Head of caudate nucleus (tissue), 42 donors: Measurements from ENCODE around the gene MYO18A.
"Not testable (repeated sequence)": the region's sequence is repeated elsewhere in the genome, so short reads cannot be mapped to it uniquely, and the experiment has no call there.

ENCODE experiments used
- DNase-seq, 42 donors: peaks; one replicate each; pipeline versions ENCODE4 v3.0.0 to v3.0.0-alpha.2; 2020 to 2021; ENCODE audit warnings: mixed read lengths in 7 of 42
- intact Hi-C: fragments of 100-400 bp; cut with DNase I; formaldehyde crosslinking; loops from one replicate; pipeline ENCODE4 v1.15.0; 2022

The MYO18A gene

DNA sequence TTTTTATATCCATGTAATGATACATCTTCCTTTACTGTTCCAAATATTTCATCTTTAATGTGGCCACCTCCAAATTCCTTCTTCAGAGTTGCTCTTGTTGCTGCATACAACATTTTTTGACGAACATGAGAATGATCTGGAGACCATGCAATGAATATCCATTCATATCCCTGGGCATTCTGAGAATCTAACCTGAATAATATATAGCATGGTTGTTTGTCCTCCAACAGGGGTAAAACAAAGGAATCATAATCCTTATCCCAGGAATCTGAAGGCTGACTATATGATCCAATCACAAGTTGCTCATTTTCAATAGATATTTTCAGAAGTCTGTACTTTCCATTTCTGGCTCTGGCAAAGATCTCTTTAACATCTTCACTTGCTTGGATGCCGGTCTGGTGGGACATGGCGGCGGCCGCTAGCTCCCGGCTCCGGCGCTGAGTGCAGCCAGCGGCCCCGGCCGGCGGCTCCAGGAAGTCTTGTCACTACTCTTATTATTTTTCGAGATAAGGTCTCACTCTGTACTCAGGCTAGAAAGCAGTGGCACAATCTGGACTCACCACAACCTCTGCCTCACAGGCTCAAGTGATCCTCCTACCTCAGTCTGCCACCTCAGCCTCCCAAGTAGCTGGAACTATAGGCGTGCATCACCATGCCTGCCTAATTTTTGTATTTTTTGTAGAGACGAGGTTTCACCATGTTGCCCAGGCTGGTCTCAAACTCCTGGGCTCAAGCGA, 24.0 kb upstream of the MYO18A start:
- intact Hi-C loops = not testable (repeated sequence)
- peak in 5 of 42 donors; percentile 12 to 33 (median 23) for DNase-seq

DNA sequence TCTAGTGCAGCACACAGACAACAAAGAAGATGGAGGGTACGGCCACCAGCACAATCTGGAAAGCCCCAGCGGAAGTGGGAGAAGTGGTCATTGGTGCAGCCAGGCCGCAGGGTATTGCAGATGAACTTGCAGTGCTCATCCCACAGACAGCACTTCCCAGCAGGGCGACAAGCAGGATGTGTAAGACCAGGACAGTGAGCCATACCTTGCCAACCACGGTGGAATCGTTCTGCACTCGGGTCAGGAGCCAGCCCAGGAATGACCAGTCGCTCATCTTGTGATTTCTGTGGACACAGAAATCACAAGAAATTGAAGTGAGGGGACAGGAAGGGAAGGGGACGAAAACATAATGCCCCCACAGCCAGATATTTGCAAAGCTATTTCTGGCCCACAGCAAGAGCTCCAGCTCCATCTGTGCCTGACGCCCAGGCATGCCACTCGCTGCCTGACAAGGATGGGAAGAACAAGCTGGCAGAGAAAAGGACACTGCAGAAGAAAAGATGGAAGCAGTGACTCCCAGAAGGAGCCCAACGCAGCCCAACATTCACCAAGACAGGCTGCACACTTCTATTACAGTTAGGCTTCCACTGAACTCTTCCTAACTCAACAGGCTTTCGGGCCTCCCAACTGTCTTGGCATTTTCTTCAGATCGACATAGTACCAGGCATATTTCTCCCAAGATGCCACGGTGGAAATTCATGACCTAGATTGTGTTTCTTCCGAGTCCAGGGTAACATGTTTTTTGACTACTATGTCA, 17.5 kb upstream of the MYO18A start:
- DNase-seq = peak in 4 of 42 donors; percentile 4 to 37 (median 22)
- intact Hi-C loops = no loop called here

DNA sequence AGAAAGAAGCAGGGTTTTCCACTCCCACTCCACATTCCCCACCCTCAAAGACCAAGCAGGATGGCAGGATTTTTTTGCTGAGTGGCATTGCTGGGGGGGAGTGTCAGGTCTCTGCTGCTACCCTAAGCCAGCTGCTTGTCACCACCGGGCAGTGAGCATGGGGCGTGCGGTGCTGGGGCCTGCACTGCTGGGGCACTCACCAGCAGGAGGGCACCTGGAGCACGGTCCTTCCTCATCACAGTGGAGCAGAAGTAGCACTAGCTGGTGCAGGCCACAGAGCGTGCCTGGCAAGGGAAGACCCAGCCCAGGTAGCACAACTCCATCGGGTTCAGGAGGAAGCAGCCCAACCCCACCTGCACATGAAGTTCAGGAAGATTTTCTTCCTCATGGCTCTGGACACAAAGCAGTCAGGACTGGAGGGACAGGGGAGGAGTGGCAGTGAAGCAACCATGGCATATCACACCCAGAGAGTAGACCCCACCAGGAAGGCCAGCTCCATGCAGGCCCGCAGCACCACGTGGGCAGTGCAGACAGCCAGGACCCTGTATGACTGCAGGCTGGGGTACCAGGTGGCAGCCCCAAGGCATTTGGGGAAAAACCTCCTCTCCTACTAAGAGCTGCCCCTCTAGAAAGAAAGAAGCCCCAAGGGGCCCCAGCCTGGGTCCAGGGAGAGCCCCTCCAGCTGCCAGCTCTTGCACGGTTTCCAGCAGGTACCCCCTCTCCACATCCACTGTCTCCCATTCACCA, 16.7 kb upstream of the MYO18A start:
- intact Hi-C loops = no loop called here
- DNase-seq = peak in 5 of 42 donors; percentile 8 to 22 (median 18)

DNA sequence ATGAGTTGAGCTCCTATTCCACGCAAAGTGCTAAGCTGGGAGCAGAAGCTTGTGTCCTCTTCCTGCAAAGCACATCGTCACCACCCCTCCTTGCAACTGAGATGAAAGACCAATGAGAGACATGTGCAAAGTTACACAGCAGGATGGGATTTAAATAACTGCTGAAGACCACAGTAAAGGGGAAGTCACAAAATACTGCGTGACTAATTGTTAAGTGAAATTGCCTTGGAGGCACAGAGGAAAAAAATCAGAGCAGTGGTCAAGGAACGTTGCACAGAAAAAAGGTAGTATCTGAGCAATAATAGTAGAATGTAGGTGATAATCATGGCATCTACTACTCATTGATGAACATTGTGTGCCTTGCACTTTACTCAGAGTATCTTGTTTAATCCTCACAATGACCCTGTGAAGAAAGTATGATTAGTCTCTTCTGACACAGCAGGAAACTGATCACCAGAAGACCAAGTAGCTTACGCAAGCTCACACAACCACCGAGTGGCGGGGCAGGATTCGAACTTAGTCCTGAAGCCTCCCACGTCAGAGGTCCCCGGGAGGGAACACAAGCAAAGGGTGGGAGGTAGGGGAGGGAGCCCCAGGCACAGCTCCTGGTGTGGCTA, 15.4 kb upstream of the MYO18A start:
- intact Hi-C loops = no loop called here
- DNase-seq = peak in 5 of 42 donors; percentile 8 to 44 (median 27)

DNA sequence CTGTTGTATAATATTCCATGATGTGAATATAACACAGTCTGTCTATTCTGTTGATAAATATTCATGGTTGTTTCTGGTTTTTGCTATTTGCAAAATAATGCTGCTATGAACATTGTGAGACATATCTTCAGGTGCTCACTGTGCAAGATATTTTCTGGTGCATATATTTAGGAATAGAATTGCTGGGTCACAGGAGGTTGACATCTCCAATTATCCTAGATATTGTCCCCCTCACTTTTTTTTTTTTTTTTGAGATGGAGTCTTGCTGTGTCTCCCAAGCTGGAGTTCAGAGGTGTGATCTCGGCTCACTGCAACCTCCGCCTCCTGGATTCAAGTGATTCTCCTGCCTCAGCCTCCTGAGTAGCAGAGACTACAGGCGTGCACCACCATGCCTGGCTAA, 14.5 kb upstream of the MYO18A start:
- peak in 3 of 42 donors; percentile 1 to 17 (median 2) for DNase-seq
- intact Hi-C loops = no loop called here

DNA sequence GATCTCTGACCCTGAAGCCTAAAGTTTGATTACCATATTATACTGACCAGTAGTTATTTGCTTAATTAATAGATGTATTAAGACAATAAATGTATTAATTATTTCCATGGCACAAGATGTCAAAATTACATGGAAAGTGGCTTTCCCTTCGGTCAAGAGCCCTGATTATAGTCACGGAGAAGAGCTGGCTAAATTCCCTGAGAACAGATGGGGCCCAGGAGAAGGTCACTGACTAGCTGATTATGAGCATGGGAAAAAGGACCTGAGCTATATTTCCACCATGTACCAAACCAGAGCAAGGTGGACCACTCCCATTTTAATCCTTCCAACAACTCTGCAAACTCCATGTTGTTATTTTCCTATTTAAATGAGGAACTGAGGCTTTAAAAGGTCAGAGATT, 12.9 kb upstream of the MYO18A start:
- DNase-seq = peak in 3 of 42 donors; percentile 6 to 39 (median 12)
- intact Hi-C loops = no loop called here

DNA sequence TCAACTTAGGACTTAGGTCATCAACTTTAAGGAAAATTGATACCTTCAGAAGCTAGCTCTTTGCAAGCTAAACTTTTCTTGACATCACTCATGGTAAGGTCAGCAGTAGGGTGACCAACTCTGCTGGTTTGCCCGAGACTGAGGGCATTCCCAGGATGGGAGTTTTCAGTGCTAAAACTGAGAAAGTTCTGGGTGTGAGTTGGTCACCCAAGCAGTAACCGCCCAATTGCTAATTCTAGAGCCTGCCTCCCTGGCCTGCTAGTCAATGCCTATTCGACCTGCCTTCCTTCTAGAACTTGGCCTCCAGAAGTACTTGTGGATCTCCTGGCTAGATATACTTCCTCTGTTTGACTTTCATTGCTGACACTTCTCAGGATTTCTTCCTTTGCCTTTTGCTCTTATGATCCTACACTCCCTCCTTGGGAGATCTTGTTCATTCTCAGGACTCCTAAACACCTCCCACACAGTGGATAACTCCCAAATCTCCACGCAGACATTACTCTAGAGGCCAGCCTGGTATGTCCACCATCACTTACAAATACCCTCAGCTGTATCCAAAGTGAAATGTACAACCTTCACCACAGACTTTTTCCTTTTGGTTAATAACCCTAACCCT, 10.5 kb upstream of the MYO18A start:
- intact Hi-C loops = no loop called here
- peak in 3 of 42 donors; percentile 5 to 25 (median 15) for DNase-seq

DNA sequence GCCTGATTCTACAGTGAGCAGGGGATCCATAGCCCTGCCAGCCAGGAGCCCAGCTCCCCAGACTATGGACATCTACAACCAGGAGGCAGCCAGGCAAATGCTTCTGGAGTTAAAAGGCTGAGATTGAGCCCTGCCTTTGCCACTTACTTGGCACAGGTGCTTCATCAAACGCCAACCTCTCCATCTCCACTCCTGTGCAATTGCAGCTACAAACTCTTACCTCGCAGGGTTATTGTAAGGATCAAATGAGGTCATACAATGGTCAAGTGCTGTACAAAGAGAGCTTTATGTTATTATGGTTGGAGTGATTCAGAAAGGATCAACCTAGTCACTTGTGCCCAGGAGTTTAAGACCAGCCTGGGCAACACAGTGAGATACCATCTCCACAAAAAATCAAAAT, 9.8 kb upstream of the MYO18A start:
- DNase-seq = peak in 2 of 42 donors; percentile 11 to 22
- intact Hi-C loops = no loop called here

DNA sequence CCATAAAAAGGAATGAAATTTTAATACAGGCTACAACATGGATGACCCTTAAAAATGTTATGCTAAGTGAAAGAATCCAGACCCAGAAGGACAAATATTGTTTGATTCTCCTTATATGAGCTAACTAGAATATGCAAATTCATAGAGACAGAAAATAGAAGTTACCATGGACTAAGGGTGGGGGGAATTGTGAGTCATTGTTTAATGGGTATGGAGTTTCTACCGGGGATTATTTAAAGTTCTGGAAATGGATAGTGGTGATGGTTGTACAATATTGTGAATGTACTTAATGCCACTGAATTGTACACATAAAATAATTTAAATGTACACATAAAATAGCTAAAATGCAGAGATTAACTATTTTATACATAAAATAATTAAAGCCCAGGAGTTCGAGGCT, 9.2 kb upstream of the MYO18A start:
- intact Hi-C loops = no loop called here

DNA sequence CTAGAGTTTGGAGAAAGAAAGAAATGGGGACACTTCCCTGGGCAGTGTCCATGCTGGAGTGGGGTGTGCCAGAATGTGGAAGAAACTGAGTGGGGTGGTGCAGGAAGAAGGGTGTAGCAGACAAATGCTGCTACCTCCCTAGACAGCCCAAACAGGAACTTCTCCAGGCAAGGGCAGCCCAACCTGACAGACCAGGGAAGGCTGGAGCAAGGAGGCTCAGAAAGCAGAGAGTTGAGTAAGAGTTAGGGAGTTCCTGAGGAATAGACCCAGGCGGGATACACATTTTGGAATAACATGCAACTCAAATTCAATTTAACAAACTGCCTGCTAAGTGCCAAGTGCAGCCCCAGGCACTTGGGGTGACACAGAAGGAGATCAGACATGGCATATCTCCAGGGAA, 1.0 kb upstream of the MYO18A start:
- DNase-seq = peak in 2 of 42 donors; percentile 16 to 41
- intact Hi-C loops = loop anchor here (5.0 kb wide), 1 partner anchor 34 kb away; no protein-coding TSS in a partner anchor

More for the DNA sequence above, 9.2 kb upstream of the MYO18A start:
- no peak for DNase-seq

DNA sequence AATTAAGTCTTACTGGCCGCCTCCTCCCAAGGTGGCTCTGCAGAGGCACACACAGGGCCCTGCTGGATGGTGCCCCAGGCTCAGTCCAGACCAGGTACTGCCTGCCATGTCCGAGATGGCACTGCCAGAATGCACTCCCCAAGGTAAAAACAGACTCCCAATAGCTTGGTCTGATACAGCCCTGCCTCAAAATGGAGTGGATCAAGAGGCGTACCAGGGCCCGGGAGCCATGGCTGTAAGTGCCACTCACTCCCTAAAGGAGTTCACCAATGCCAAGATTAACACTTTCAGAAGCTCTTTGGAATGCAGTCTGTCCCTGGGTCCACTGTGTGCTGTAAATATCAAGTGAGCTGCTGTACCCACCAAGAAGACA, 576 bp upstream of the MYO18A start:
- intact Hi-C loops = loop anchor here (5.0 kb wide), 1 partner anchor 33 kb away; no protein-coding TSS in a partner anchor
- DNase-seq = no peak

DNA sequence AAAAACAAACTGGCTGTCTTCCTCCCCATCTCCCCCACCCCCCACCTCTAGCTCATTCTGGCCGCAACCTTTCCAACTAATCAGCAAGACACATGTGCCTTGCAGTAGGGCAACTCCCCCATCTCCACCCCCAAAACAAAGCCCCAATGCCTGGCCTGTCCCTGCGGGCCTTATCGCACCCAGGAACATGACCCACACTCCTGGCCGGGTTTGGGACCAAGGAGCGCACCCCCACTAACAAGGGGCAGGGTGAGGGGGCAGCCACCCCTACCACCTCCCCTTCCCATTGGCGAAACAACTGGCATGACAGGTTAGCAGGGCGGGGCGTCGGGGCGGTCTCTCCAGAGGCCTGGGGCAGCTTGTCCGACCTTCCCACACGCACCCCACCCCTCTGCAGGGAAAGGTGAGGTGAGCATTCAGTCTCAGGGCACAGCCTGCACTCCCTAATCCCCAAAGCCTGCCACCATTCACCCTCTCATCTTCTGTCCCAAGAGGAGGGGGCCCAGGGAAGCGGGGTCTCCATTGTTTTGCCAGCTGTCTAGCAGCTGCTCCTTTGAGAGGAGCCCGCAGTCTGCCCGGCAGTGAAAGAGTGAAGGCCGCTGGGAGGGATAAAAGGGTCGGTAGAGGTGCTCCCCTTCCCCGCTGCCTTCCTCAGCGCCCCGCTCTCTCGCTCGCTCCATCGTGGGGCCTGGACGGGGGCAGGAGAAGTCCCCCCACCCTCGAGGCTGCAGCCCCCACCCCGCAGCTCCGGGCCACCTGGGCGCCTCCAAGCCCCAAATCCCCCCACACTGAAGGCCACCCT, 765 bp downstream of the MYO18A start:
- peak in 27 of 42 donors; percentile 15 to 67 (median 43) for DNase-seq
- intact Hi-C loops = loop anchor here (5.0 kb wide), 2 partner anchors 32 to 38 kb away; no protein-coding TSS in a partner anchor

DNA sequence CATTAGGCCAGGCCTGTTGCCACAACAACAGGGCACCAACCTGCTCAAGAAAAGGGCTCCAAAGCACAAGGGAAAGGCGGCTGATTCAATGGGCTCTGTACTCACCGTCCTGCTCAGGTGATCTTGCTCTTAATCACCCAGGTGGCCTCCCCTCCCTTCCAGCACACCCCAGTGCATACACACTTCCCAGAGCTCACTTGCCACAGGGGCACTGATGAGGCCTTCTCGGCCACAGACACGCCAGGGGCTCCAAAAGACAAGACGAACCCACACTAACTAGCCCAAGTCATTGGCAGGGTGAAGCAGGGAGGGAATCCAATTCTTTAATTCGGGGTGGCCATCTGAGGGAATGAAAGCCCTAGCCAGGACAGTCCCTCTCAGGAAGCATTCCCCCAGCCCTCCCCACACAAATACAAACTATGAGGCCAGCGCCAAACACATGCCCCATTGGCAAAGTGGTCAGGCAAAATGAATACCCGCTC, 1.4 kb downstream of the MYO18A start:
- DNase-seq = peak in 17 of 42 donors; percentile 28 to 75 (median 44)
- intact Hi-C loops = loop anchor here (5.0 kb wide), 1 partner anchor 39 kb away; no protein-coding TSS in a partner anchor

DNA sequence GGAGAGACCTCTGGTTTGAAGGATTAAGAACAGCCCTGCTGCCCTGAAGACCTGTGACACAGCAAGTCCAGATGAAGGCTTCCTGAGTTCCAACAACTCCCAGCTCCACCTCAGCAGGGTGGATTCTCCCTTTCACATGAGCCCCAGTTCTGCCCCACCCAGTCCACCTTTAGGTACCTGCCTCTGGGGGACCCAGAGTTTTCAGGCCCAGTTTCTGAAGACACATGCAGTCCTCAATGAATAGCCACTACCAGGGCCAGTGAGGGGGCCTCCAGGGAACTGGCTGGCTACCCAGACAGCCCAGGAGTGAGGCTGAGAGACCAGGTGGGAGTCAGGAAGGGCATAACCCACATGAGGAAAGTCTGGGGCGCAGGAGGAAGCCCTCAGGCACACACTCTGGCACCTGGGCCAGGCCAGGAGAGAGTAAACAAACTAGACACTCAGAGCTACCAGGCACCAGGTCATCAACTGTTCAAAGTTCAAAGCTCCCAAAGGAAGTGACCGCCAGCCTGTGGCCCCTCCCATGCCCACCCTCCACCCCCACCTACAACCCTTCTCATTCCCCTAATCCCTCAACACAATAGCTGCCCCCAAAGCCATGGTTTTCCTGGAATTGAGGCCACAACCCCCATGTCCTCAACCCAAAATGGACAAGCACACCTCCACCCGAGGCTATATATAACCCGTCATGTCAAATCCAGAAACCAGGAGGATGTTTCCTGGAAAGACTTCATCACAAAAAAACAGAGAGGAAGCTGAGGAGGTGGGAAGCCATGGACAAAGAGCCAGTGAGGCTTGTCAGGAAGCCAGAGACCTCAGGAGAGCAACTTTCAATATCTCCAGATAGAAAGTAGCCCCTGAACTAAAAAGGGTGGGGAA, 2.1 kb downstream of the MYO18A start:
- DNase-seq = peak in 2 of 42 donors; percentile 24 to 37
- intact Hi-C loops = loop anchor here (5.0 kb wide), 1 partner anchor 39 kb away; no protein-coding TSS in a partner anchor

DNA sequence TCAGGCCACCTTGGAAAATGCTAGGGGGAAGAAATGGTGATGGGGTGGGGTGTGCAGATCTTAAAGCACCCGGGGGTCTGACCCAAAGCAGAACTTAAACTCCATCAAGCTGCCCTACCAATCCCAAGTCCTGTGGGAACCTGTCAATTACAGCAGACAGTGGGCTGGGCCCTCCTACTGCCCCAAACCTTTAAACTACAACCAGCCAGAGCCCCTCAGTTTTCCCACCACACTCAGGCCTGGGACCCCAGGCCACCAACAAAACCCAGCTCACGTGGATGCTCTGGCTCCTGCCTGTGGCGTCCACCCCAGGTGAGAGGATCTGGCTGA, 2.7 kb downstream of the MYO18A start:
- intact Hi-C loops = loop anchor here (5.0 kb wide), 1 partner anchor 40 kb away; no protein-coding TSS in a partner anchor
- DNase-seq = peak in 2 of 42 donors; percentile 18 to 31

DNA sequence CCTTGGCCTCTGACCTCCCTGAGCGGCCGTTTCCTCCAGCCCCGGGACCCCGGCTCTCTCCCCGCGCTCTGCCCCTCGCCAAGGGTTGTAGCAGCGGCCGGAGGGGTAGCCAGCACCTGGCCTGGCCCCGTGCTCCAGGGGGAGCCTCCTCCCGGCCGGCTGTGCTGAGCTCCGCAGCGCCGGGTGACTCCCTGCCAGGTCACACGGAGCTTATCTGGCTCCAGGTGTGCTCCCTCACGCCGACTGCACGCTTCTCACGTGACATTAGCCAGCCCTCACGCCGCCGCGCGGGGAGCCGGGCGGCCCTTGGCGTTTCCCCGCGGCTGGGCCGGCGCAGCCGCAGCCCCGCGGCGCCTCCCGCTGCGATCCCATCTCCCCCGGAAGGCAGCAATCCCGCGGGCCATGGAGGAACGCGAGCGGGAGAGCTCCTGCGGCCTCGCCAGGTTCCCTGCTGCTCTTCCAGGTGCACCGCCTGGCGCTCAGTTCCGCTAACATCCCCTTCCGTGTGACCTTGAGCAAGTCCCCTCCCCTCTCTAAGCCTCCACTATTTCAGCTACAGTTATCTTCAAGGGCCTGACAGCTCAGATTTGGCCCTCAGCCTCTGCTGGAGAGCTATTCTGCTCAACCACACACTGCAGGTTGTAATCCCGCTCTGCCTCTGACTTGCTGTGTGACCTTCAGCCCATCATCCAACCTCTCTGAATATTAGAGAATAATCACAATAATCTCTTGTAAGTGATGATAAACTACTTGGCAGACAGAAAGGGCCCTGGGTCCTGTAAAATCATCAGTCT, 3.4 kb downstream of the MYO18A start:
- intact Hi-C loops = loop anchor here (5.0 kb wide), 1 partner anchor 41 kb away; no protein-coding TSS in a partner anchor

More for the DNA sequence above, 3.4 kb downstream of the MYO18A start:
- DNase-seq = peak in 34 of 42 donors; percentile 26 to 79 (median 55)
